Inflammatory macrophage treated with lipopolysaccharide for 1 hour (primary cell): ENCODE measurements around the gene GSTT4.
"Not testable (repeated sequence)": the region's sequence is repeated elsewhere in the genome, so short reads cannot be mapped to it uniquely, and the experiment has no call there.

Source experiments
- DNase-seq, 2 donors: peaks; one replicate each; pipeline ENCODE4 v3.0.0-alpha.2; 2020 to 2022

GSTT4 gene

DNA sequence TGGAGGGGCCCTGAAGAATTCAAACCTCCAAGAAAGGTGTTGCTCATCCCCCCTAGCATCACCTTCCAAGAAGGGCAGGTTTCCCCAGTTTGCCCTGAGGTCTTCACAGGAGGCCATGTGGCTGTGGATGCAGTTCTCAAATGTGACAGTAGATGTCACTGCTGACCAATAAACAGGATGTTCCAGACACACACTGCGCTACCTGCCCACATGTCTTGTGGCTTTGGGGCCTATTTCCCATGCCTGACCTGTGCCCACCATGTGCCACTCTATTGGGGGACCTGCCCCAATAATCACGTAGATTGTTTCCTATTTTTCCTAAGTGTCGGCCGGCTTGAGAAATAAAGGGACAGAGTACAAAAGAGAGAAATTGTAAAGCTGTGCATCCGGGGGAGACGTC lies 20.8 kb downstream of the GSTT4 start:
- peak in 1 of 2 donors; percentile 81 for DNase-seq

DNA sequence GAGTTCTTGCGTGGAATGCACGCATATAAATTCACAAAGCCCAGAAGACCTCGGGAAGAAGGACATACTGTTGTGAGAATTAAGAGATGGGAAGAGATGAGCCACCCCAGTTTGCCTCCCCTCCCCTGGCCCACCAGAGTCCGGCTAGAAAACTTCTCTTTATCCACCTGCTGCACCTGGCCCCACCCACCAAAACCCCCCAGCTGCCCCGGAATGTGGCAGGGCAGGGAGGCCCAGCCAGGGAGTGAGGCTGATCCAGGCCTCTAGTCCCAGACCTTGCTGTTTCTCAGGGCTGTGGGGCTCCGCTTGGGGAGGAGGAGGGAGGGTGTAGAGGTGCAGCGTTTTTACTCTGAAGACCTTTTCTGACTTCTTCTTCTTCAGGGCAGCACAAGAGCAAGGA lies 24.7 kb downstream of the GSTT4 start:
- DNase-seq: not testable (repeated sequence)

DNA sequence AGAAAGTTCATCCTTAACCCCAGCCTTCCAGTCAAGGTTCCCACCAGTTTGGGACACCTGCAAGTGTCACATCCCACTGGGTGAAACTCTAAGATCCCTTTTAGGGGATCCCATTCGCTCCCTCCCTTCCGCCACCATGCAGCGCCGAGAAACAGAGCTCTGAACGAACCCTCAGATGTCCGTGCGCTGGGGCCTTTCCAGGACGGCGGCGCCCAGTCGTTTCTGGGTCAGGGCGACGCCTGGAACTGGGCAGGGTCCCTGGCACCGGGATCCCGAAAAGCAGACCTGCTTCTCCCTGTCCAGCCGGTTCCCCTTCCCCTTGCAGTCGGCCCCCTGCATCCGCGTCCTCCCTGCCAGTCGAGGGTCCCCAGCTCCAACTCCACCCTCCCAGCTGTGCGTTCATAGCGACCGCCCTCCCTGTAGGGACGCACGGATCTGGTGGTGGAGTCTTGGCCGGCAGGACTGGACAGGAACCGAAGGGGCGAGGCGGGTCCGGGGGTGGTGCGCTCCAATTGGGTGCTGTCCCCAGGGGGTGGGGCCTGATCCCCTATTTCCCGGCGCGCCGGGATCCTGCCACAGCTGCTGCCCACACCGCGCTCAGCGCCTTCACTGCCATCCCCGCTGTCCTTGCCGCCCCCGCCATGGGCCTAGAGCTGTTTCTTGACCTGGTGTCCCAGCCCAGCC lies 25.6 kb downstream of the GSTT4 start, which contains the start of gene GSTT2:
GSTT2 (plus strand) TSS at position 578 of the 684 bp plus-strand sequence.
- not testable (repeated sequence) for DNase-seq

DNA sequence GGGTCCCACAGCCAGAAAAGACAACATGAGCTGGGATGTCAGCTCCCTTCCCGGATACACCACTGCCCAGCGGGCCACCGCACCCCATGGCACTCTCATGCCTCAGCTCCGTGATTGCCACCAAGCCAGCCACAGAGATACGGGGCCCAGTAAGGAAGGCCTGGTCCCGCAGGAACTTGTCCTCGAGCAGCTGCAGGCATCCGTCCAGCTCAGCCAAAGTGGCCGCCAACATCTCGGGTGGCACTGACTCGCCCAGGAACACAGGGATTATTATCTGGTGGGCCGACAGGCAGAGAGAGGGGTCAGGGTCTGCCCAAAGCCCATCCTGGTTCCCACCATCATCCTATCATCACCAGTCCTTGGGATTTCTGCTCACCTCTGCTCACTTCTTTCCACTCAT lies 27.9 kb downstream of the GSTT4 start:
- DNase-seq: not testable (repeated sequence)

GRCh38 chr22:23974836-23975352 lies 30.4 kb downstream of the GSTT4 start:
- DNase-seq: not testable (repeated sequence)

DNA sequence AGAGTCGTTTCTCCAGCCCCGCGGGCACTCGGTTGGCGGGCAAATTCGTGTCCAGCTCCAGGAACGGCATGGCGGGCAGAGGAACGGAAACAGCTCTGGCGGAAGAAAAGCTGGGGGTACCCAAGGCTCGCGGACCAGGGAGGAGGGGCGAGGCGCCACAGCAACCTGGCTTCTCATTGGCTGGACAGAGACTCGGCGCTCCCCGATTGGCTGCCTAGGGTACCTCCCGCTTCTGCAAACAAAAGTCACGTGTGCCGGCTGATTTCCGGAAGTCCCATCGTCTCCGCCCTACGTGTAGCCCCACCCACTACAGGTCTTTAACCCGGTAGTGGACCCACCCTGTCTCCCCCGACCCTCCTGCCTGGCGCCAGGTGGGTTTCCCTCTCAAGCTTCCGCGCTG lies 30.9 kb downstream of the GSTT4 start, which contains the start of gene DDT:
DDT (minus strand) TSS at position 97 of the 400 bp plus-strand sequence; CDS start at position 70, 27 bp downstream.
- DNase-seq: not testable (repeated sequence)

DNA sequence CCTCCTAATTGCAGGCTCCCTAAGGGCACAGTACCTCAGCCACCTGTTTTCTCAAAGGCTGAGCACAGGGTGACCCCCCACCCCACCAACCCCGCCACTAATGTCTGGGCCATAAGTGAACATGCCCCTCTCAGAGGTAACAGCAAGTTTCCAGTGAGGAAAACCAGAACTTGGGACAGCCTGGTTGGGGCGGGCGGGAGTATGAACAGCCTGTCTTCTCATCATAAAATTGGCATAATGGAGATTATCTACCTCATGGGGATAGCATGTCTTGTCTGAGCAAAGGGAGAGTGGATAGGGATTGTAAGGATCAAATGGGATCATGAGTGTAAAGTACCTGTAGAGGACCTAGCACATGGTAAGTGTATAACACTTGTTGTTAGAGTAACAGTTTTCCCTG lies 33.3 kb downstream of the GSTT4 start:
- not testable (repeated sequence) for DNase-seq

DNA sequence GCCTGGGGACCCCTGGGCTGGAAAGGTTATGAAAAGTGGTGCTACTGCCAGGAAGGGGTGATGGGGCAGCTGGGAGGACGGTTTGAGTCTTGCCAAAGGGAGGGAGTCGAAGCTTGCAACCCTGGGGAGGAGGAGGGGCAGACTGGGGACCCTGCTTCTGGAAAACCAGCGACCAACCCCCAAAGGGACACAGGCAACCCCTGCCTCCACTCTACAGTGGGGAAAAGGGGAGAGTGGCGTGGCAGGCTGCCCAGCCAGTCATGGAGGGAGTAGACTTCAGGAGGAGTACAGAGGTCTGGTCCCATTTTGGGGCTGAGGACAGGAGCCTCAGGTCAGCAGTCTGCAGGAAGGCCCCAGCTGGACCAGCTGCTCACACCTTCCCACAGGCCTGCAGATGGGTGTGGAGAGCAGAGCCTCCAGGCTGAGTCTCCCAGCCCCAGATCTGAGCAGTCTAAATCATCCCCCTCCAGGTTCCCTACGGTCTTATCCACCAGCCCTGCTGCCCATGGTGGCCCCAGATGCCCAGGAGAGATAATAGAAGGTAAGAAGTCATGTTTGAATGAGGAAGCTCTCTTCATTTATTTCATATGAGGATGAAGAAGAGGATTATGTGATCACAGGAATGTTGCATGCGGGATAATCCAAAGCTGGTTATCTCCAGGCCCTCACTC lies 34.3 kb downstream of the GSTT4 start:
- no peak for DNase-seq

- DNase-seq: no peak
Measured at GRCh38 chr22:23970201-23970641, 35.0 kb downstream of the GSTT4 start.

DNA sequence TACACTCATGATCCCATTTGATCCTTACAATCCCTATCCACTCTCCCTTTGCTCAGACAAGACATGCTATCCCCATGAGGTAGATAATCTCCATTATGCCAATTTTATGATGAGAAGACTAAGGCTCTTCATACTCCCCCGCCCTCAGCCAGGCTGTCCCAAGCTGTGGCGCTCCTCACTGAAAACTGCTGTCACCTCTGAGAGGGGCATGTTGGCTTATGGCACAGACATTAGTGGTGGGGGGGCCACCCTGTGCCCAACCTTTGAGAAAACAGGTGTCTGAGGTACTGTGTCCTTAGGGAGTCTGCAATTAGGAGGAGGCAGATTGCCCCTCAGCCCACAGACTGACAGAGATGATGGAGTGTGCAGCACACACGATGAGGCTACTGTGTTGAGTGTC lies 36.2 kb downstream of the GSTT4 start:
- no peak for DNase-seq

DNA sequence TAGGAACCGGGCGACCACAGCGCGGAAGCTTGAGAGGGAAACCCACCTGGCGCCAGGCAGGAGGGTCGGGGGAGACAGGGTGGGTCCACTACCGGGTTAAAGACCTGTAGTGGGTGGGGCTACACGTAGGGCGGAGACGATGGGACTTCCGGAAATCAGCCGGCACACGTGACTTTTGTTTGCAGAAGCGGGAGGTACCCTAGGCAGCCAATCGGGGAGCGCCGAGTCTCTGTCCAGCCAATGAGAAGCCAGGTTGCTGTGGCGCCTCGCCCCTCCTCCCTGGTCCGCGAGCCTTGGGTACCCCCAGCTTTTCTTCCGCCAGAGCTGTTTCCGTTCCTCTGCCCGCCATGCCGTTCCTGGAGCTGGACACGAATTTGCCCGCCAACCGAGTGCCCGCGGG lies 38.7 kb downstream of the GSTT4 start, which contains the start of gene DDTL:
DDTL (plus strand) TSS at position 321 of the 400 bp plus-strand sequence; CDS start at position 348, 27 bp downstream.
- DNase-seq: not testable (repeated sequence)

GRCh38 chr22:23966094-23966493 lies 39.2 kb downstream of the GSTT4 start:
- DNase-seq: not testable (repeated sequence)

DNA sequence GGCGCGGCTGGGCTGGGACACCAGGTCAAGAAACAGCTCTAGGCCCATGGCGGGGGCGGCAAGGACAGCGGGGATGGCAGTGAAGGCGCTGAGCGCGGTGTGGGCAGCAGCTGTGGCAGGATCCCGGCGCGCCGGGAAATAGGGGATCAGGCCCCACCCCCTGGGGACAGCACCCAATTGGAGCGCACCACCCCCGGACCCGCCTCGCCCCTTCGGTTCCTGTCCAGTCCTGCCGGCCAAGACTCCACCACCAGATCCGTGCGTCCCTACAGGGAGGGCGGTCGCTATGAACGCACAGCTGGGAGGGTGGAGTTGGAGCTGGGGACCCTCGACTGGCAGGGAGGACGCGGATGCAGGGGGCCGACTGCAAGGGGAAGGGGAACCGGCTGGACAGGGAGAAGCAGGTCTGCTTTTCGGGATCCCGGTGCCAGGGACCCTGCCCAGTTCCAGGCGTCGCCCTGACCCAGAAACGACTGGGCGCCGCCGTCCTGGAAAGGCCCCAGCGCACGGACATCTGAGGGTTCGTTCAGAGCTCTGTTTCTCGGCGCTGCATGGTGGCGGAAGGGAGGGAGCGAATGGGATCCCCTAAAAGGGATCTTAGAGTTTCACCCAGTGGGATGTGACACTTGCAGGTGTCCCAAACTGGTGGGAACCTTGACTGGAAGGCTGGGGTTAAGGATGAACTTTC lies 44.0 kb downstream of the GSTT4 start, which contains the start of gene GSTT2B:
GSTT2B (minus strand) TSS at position 112 of the 688 bp plus-strand sequence; CDS start at position 48, 64 bp downstream.
- DNase-seq: not testable (repeated sequence)

- DNase-seq: peak; percentile 62 to 95
Measured at GRCh38 chr22:23956301-23956900, 48.9 kb downstream of the GSTT4 start.

DNA sequence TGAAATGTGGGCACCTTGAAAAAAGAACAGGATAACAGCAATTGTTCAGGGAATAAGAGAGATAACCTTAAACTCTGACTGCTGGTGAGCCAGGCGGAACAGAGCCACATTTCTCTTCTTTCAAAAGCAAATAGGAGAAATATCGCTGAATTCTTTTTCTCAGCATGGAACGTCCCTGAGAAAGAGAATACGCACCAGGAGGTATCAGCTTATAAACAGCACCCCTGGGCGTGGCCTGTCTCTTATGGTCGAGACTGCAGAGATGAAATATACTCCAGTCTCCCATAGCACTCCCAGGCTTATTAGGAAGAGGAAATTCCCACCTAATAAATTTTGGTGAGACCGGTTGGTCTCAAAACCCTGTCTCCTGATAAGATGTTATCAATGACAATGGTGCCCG lies 49.4 kb downstream of the GSTT4 start:
- not testable (repeated sequence) for DNase-seq

- DNase-seq: not testable (repeated sequence)
Measured at GRCh38 chr22:23954991-23955305, 50.3 kb downstream of the GSTT4 start.

DNA sequence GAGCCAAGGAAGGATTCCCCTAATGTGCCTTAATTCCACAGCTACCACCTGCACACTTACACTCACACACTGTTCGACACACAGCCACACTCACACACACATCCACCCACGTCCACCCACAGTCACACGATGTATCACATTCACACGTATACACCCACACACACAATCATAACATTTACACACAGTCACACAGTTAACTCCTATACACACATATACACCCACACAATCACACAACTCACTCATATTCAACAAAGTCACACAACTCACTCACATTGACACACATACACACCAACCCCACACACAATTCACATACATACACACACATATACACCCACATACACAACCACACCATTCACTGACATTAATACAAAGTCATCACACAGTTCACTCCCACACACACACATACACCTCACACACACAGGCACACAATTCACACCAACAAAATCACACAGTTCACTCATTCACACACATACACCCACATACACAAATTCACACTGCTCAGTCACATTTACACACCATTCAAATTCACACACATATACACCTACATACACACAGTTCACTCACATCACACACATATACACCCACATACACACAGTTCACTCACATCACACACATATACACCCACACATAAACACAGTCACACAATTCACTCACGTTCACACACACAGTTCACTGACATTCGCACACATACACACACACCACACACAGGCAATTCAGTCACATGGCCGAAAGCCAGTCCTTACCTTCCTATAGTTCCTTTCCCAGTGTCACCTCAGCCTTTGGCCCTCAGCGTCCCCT lies 50.9 kb downstream of the GSTT4 start:
- not testable (repeated sequence) for DNase-seq

DNA sequence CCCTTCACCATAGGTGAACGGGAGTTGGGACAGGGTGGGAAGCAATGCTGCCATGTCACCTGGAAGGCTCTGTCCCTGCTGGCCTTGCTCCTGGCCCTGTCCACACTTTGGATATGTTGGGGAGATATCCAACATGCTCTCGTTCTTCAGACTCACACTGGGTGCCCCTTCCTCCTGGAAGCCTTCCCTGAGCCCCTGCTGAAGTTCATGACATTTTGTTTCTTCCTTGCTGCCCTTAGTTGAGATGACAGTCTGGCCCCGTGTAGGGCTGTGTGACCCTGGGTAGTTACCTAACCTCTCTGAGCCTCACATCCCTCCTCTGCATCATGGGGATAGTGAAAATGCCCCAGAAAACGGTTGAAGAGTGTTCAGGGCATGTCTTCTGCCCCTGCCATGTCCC lies 51.8 kb downstream of the GSTT4 start:
- not testable (repeated sequence) for DNase-seq

GRCh38 chr22:23952794-23953405 lies 52.4 kb downstream of the GSTT4 start:
- not testable (repeated sequence) for DNase-seq

- peak in 1 of 2 donors; percentile 19 for DNase-seq
Measured at GRCh38 chr22:23951383-23951782, 53.9 kb downstream of the GSTT4 start.

DNA sequence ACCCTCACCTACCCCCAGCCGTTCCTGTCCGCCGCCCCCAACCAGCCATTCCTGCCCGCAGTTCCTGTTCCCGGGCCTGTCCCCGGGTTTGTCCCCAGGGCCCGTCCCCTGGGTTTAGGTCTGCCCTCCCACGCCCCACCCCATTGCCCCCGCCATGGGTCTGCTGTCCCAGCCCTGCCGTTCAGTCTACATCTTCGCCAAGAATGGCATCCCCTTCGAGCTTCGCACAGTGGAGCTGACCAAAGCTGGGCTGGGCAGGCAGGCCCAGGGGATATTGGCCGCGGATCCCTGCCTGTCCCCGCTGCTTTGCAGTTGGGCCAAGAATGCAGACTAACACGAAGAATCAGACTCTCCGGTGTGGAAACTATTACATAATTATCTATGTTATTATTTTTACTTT lies 55.5 kb downstream of the GSTT4 start:
- DNase-seq: not testable (repeated sequence)
